NCI-H345 treated with DMSO at 0.1 percent for 48 hours (cell line): Measurements from ENCODE around the gene UBA5.

Source experiments
- DNase-seq: peaks from one replicate; lab custom pipeline; 2025; ENCODE audit not compliant: unreplicated experiment; lab: John Stamatoyannopoulos, UW

UBA5 gene

DNA sequence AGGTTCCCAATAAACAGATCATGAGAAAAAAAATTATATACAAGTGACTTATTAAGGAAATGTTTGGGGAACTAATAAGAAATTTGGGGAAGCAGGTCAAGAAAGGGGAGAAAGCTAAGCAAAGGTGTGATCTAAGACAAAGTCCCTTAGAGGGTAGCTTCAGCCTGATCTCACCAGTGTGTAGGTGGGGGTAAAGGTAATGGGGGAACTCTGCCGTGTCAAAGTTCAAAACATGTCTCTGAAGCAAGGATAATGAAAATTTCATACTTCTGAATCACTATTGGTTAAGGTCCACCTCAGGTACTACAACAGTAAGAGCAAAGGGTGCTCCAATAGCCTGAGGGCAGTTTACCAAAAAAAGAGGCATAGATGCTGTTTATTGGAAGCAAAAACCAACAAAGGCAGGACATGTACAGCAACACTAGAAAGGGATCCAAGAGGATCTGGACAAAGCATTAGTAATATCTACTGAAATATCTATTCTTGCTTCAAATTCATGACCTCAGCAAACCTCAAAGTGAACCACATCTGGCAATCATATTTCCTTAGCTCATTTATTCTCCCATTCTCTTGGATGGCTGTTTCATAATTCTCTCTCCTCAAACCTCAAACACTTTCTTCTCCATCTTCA is 7.4 kb upstream of the UBA5 start:
- no peak for DNase-seq

DNA sequence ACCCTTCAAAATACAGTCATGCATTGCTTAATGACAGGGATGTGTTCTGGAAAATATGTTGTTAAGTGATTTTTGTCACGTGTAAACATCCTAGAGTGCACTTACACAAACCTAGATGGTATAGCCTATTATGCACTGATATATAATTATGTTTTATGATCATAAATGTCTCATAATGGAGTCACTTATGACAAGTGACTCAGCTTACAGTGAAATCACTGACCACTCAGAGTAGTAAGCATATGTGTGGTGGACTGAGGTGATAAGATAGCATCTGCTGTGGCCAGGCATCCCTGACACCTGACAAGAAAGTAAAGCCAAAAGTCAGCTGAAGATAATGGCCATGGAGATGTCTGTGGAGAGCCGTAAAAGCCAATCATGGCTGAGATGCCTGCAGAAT is 5.9 kb upstream of the UBA5 start:
- DNase-seq: no peak

DNA sequence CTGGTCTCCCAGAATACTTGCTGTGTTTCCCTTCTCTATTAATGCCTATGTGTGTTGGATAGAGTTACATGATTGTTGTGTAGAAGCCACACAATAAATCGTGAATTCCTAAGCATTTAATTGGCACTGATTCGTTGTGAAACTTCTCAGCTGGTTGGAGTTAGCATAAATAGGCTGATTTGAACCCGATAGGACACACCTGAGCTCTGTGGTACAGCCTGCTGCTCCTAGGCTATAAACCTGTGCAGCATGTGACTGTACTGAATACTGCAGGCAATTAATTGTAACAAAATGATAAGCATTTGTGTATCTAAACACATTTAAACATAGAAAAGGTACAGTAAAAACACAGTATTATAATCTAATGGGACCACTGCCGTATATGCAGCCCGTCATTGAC is 5.4 kb upstream of the UBA5 start:
- no peak for DNase-seq

DNA sequence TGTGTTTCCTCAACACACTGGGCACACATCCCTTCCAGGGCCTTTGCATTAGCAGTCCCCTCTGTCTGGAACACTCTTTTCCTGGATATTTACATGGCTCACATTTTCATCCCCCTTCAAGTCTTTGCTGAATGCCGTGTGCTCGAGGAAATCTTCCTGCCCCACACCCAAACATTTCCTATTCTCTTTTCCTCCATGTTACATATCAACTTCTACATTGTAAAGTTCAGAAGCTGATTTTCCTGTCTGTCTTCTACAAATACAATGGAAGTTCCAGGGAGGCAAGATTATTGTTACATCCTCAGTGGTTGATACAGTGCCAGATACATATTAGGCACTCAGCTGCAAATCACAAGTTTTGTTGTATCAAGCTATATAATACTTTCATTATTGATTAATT is 4.7 kb upstream of the UBA5 start:
- no peak for DNase-seq

DNA sequence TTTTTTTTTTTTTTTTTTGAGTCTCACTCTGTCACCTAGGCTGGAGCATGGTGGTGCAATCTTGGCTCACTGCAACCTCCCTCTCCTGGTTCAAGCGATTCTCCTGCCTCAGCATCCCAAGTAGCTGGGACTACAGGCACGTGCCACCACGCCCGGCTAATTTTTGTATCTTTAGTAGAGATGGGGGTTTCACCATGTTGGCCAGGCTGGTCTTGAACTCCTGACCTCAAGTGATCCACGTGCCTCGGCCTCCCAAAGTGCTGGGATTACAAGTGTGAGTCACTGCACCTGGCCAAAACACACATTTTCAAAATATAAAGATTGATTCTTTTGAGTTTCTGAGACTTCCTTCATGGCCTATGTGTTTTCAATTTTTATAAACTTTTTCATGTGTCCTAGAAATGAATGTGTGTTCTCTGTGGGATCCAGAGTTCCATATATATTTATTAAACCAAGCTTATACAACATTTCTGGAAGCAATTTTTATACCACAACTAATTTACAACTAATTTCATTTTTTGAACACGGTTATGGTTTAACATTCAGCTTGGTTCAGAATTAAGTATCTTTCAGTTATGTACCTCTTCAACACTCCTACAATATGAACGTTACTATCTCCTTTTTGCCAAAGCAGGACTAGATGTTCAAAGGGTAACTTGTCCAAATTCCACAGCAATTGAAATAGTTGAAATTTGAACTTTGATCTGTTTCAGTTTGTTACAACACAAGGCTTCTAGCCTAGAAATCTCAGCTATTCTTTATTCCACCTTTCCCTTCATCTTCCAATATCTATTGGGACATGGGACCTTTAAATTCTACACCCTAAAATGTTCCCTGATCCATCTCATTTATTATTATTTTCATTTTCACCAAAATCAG is 2.0 kb upstream of the UBA5 start:
- no peak for DNase-seq

DNA sequence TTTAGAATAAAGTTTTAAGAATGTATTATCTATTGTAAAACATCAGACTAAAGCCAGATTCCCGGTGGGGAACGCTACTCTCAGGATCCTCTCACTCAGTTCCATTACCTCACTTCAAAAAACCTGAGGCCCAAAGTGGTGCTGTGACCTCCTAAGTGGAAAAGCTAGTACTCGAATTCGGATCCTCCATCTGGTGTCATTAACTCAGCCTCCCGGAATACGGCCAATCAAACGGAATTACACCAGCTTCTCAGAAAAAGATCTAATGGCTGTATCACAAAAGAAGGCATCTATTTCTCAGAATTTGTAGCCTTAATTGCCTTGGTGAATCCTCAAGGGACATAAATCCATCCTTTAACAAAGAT is 1.1 kb upstream of the UBA5 start:
- no peak for DNase-seq

DNA sequence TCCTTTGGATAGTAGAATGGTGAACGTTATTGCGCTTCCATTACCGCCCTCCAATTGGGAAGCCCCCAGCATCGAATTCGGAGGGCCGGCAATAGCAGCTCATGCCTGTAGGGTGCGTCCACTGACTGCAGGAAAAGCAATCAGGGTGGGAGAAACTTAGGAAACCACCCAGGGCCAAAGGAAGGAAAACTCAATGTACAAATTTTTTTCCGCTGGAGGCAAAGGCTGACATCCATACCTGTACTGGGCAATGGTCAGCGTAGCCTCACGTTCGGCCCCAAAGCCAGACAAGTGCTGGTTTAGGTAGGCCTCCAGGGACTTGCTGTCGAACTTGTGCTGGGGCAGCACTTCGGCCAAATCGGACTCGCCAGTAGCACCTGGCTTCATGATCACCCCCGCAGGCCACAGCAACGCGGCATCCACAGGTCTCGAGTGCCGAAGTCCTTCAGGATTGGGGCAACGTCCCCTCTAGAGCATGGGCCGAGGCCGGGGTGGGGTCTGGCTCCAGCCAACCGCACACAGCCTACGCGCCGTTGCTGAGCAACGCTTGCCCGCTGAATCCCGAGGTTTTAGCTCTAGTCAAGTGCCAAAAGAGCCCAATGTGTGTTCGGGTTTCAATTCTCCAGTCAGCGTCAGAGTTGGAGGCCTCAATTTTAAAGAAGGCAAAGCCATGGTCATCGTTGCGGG is 621 bp upstream of the UBA5 start, which contains the start of gene ACAD11:
Gene ACAD11 (minus strand): TSS at position 445 of the 687 bp plus-strand sequence. CDS start 58 bp downstream, at position 387.
- DNase-seq: peak; percentile 28

DNA sequence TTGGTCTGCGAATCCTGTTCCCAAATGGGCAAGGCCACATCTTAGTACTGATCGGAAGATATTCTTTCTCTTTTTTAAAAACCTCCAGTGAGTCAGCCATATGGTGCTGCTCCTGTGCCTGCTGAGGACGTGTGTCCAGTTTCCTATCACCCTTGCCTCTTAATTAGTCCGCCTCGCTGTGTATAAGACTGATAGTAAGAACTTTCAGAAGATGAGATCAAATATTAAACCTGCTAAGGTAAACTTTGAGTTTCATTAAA is 612 bp downstream of the UBA5 start:
- no peak for DNase-seq

DNA sequence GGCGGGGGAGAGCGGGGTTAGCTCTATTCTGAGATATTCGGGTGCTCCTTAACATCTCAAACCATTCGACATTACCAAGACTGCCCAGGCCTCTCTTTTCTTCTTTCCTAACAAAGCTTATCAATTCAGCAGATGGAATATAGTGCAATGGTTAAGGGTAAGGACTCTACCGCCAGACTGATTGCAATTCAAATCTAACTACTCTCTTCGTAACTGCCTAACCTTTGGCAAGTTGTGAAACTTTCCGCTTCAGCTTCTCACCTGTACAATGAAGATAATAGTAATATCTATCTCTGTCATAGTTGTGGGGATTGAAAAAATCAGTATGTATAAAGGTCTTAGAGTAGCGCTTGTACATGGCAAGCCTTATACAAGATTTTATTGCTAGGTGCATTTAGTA is 972 bp downstream of the UBA5 start:
- DNase-seq: no peak

DNA sequence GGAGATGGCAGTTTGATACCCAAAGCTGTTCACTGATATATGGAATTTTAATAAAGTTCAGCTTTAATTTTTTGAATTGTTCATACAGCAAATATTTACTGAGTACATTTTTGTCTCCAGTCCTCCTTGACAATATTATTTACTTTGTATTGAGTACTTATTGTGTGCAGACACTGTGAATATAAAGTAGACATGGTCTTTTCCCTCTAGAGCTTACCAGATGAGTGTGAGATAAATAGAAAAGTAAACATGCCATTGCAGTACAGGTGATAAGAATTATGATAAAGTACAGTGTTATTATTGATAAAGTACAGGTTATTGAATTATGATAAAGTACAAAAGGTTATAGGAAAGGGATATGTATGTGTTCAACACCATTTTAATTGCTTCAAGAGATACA is 2.1 kb downstream of the UBA5 start:
- DNase-seq: no peak

DNA sequence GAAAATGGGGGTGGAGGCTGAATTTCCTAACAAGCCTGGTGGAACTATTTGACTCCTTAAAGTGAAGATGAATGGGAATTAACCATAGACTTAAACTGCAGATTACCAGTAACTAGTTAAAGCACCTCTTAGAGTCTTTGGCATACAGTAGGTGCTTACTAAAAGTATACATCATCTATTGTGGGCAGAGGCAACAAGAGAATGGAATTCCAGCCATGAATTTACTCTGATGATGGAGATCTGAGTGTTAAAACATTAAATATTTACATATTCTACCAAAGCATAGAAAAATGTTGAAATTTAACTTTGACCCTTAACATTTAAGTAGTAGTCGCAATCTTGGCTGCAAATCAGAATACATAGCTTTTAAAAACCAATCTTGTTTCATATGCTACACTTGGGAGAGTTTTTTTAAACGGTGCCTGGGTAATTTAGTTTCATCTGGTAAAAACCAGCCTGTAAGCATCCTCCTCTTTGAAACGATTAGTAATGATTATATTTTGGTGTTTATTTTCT is 5.2 kb downstream of the UBA5 start:
- DNase-seq: no peak

DNA sequence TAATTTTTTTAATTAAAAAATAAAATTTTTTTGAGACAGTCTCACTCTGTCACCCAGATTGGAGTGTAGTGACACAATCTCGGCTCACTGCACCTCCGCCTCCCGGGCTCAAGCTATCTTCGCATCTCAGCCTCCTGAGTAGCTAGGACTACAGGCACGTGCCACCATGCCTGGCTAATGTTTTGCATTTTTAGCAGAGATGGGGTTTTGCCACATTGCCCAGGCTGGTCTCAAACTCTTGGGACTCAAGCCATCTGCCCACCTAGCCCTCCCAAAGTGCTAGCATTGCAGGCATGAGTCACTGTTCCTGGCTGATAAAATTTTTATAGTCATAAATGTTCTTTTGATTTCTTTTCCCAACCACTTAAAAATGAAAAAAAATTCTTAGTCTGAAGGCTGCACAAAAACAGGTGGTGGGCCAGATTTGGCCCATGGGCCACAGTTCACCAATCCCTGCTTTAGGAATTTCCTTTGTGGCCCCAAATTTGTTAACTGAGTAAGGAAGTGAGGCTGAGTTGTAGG is 9.2 kb downstream of the UBA5 start:
- DNase-seq: no peak

DNA sequence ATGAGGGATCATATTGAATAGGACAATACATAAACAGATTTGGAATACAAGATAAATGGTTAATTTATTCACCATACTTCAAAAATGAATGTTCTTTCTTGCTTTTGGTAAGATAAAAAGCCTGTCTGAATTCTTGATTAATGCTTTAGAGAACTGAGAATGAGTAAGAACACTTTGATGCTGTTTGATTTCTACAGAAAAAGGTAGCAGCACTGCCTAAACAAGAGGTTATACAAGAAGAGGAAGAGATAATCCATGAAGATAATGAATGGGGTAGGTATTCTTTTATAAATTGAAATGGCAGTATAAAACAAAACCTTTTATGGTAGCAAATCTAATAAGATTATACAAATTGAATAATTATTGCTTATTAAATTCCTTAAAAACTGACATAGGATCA is 15.3 kb downstream of the UBA5 start:
- DNase-seq: no peak

DNA sequence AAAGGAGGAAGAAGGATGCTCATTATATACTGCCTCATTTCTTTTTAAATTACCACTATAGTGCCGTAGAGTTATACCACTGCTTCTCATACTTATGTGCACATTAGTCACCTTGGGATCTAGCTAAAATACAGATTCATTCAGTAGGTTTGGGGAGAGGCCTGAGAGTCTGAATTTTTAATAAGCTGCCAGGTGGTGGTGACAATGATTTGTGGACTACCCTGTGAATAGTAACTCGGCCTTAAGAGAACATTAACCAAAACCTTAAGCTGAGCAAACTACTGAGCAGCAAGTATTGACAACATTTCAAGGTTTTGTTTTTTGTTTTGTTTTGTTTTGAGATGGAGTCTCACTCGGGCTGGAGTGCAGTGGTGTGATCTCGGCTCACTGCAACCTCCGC is 19.8 kb downstream of the UBA5 start:
- DNase-seq: no peak

DNA sequence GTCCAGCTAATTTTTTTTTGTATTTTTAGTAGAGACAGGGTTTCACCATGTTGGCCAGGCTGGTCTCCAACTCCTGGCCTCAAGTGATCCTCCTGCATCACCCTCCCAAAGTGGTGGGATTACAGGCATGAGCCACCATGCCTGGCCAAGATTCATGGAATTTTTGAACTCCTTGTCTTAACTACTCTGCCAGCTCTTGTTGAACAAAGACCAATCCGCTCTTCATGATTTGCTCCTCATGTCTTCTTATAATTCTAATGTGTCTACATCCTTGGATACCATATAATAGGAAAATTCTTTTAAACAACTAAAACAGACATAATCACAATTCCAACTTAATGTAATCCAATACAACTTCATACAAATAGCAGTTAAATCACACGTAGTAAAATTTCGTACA is 21.3 kb downstream of the UBA5 start:
- DNase-seq: no peak

DNA sequence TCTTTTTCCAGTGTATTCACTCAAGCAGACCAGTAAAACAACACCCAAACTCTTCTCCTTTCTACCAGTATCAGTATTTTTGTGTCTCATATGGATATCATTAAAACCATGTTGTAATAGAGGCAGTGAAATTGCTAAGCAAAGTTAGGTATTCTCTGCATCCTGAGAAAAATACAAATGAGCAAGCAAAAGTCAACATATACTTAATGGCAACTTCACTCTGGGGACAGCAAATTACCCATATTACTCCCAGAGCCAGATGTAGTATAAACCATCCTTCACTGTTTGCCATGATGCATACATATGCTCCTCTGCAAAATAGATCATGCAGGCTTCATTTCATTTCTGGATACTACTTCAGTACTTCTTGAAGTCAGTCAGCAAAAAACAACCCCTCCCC is 22.1 kb downstream of the UBA5 start:
- DNase-seq: no peak

DNA sequence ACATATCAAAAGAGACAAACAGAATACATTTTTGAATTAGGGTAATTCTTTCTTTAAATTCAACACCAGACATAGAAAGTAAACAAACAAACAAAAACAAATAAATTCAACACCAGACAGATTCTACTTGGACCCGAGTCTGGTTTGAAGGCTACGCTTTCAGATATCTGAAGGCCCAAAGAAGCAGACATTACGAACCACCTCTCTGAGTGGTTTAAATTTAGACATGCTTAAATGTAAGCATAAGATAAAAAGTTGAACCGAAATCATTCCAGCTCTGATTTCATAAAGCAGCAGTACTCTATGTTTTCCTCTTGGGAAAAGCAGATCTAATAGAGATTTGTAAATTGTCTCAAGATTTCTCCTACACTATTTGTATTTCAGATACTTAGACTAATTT is 29.9 kb downstream of the UBA5 start:
- no peak for DNase-seq

DNA sequence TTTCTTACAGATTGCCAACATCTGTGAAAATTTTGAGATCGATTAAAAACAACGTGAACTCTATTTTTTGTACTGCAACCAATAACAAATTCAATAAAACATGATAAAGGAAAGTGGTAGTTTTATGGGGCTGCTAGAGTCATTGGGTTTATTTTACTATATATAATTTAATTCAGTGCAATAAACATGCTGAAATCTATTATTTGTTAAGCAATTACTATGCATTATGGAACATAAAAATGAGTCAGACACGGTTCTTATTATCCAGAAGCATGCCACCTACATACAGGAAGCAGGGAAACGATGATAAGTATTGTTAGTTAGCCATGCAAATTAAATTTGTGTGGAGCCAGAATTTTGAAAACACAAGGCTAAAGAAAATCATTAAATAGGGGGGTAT is 34.9 kb downstream of the UBA5 start:
- DNase-seq: no peak

DNA sequence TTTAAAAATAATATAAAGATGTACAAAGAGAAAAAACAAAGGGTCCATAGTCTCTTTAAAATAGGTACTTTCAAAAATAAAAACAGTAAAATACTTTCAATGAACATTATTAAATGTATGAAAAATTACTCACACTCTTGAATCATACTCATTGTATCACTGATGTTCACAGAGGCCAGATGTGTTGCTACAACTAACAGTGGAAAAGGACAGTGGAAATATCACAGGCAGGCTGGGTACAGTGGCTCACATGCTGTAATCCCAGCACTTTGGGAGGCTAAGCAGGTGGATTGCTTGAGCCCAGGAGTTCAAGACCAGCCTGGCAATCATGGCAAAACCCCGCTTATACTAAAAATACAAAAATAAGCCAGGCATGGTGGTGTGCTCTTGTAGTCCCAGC is 35.3 kb downstream of the UBA5 start:
- DNase-seq: no peak

DNA sequence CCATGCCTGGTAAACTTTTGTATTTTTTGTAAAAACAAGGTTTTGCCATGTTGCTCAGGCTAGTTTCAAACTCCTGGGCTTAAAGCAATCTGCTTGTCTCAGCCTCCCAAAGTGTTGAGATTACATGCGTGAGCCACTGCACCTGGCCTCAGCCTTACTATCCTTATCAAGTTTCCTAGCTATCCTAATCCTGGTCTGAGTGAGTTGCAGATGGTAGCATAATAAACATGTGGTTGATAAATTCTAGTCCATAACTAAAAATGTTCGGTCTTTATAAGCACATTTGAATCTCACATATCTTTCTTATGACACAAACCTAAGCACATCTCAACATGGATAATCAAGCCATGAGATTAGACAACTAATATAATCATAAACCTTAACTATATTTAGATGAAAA is 43.6 kb downstream of the UBA5 start:
- no peak for DNase-seq

DNA sequence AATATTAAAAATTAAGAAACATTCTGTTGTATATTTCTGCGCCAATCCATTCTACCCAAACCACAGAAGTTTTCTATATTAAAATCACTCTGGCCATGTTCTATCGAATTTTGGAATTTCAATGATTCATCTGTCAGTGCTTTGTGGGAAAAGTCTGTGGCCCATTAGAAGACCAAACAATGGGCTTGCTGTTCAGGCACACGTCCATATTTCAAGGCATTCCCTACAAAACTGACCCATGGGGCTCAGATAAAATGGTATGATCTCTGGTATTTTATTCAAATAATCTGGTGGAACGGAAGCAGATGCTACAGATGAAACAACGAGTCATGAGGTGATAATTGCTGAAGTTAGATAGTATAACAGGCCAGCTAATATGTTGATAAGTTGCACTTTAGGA is 49.6 kb downstream of the UBA5 start:
- DNase-seq: no peak

DNA sequence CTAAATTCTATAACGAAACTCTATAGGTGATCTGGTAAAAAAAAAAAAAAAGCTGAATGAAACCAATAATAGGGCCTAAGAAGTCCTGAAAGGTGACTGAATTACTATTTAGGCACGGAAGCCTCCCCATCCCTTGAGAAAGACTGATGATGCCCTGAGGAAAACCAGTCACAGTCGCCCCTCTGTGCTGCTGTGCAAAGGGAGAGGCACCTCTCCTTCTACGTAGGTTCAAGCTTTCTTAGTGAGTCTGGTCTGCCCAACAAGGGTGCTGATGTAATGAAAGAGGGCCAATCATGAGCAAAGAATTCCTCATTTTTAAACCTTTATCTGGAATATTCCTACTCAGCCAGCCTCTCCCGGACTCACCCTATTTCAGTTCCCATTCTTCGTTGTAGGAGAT is 50.2 kb downstream of the UBA5 start:
- DNase-seq: no peak
